KOPT-K1 (cell line): ENCODE data around the gene SLC44A1.
"Not testable (repeated sequence)": the region's sequence is repeated elsewhere in the genome, so short reads cannot be mapped to it uniquely, and the experiment has no call there.

Source experiments
- H3K27ac ChIP-seq: fragments of 200-600 bp; sonication (generic); 2 replicates; pipeline ENCODE4 v1.5.1; 2016; ENCODE audit warnings: antibody characterized with exemption, mild to moderate bottlenecking, low read depth, low read length; ENCODE audit not compliant: poor library complexity, severe bottlenecking
- H3K36me3 ChIP-seq: fragments of 200-600 bp; sonication (generic); 2 replicates; pipeline ENCODE4 v1.5.1; 2017; ENCODE audit warnings: antibody characterized with exemption, mild to moderate bottlenecking, low read length, moderate library complexity; ENCODE audit not compliant: insufficient read depth
- H3K9me3 ChIP-seq: fragments of 200-600 bp; sonication (generic); 2 replicates; pipeline ENCODE4 v1.5.1; 2017; ENCODE audit warnings: antibody characterized with exemption, low read length, mild to moderate bottlenecking; ENCODE audit not compliant: insufficient read depth, poor library complexity, severe bottlenecking

SLC44A1 gene

GRCh38 chr9:105251733-105252404 lies 7.4 kb downstream of the SLC44A1 start:
- Histone ChIP-seq H3K27ac (no peak overlapping the region), H3K36me3 (no peaks in the 10 kb centered on the region), H3K9me3 (no peaks in the 10 kb centered on the region)

- no peaks in the 10 kb centered on the region for H3K9me3 ChIP-seq
- H3K36me3 ChIP-seq = no peaks in the 10 kb centered on the region
- no peak overlapping the region for H3K27ac ChIP-seq
Measured at GRCh38 chr9:105252405-105252756, 7.9 kb downstream of the SLC44A1 start.

- Histone ChIP-seq H3K27ac (no peak overlapping the region), H3K9me3 (no peaks in the 10 kb centered on the region), H3K36me3 (no peaks in the 10 kb centered on the region)
Measured at GRCh38 chr9:105254226-105254625, 9.8 kb downstream of the SLC44A1 start.

GRCh38 chr9:105255421-105255820 lies 11.0 kb downstream of the SLC44A1 start:
- no peak overlapping the region for H3K27ac ChIP-seq
- no peaks in the 10 kb centered on the region for H3K36me3 ChIP-seq

GRCh38 chr9:105256569-105256968 lies 12.1 kb downstream of the SLC44A1 start:
- not testable (repeated sequence) for H3K27ac ChIP-seq, H3K9me3 ChIP-seq, H3K36me3 ChIP-seq

More at GRCh38 chr9:105255421-105255820, 11.0 kb downstream of the SLC44A1 start:
- H3K9me3 ChIP-seq = no peaks in the 10 kb centered on the region

- H3K36me3 ChIP-seq = no peaks in the 10 kb centered on the region
- no peak overlapping the region for H3K27ac ChIP-seq
- H3K9me3 ChIP-seq = no peaks in the 10 kb centered on the region
Measured at GRCh38 chr9:105257809-105258208, 13.4 kb downstream of the SLC44A1 start.

- Histone ChIP-seq H3K9me3 (no peaks in the 10 kb centered on the region), H3K27ac (no peak overlapping the region), H3K36me3 (no peaks in the 10 kb centered on the region)
Measured at GRCh38 chr9:105258225-105258737, 13.8 kb downstream of the SLC44A1 start.

GRCh38 chr9:105259274-105259673 lies 14.8 kb downstream of the SLC44A1 start:
- no peaks in the 10 kb centered on the region for H3K9me3 ChIP-seq
- no peak overlapping the region for H3K27ac ChIP-seq
- H3K36me3 ChIP-seq = no peaks in the 10 kb centered on the region

- H3K9me3 ChIP-seq = no peaks in the 10 kb centered on the region
- H3K27ac ChIP-seq = no peak overlapping the region
- no peaks in the 10 kb centered on the region for H3K36me3 ChIP-seq
Measured at GRCh38 chr9:105259731-105260612, 15.5 kb downstream of the SLC44A1 start.

GRCh38 chr9:105262497-105262896 lies 18.0 kb downstream of the SLC44A1 start:
- Histone ChIP-seq H3K9me3 (no peaks in the 10 kb centered on the region), H3K36me3 (no peaks in the 10 kb centered on the region), H3K27ac (no peak overlapping the region)

GRCh38 chr9:105264380-105264779 lies 19.9 kb downstream of the SLC44A1 start:
- no peaks in the 10 kb centered on the region for H3K9me3 ChIP-seq
- H3K36me3 ChIP-seq = no peaks in the 10 kb centered on the region
- no peak overlapping the region for H3K27ac ChIP-seq

GRCh38 chr9:105268254-105268653 lies 23.8 kb downstream of the SLC44A1 start:
- not testable (repeated sequence) for H3K27ac ChIP-seq, H3K36me3 ChIP-seq, H3K9me3 ChIP-seq

- H3K36me3 ChIP-seq = no peaks in the 10 kb centered on the region
- H3K9me3 ChIP-seq = no peaks in the 10 kb centered on the region
- H3K27ac ChIP-seq = no peak overlapping the region
Measured at GRCh38 chr9:105269593-105269992, 25.1 kb downstream of the SLC44A1 start.

GRCh38 chr9:105270711-105271110 lies 26.3 kb downstream of the SLC44A1 start:
- no peaks in the 10 kb centered on the region for H3K9me3 ChIP-seq
- H3K36me3 ChIP-seq = no peaks in the 10 kb centered on the region
- no peak overlapping the region for H3K27ac ChIP-seq

GRCh38 chr9:105273731-105274130 lies 29.3 kb downstream of the SLC44A1 start:
- no peak overlapping the region for H3K27ac ChIP-seq
- no peaks in the 10 kb centered on the region for H3K36me3 ChIP-seq
- H3K9me3 ChIP-seq = no peaks in the 10 kb centered on the region
